DMS153 treated with DMSO at 0.1 percent for 48 hours (cell line): Measurements from ENCODE around the gene NTNG1.
"Not testable (repeated sequence)": the region's sequence is repeated elsewhere in the genome, so short reads cannot be mapped to it uniquely, and the experiment has no call there.

ENCODE experiments used
- DNase-seq: peaks from one replicate; lab custom pipeline; 2025; ENCODE audit not compliant: unreplicated experiment; lab: John Stamatoyannopoulos, UW

Gene NTNG1

GRCh38 chr1:107140703-107141490 is at the start of gene NTNG1:
TSS of gene NTNG1 (plus strand) at chr1:107141039.
- DNase-seq, result no peak

GRCh38 chr1:107091418-107091817 is 49.4 kb upstream of the NTNG1 start:
- no peak for DNase-seq

GRCh38 chr1:107093395-107093794 is 47.4 kb upstream of the NTNG1 start:
- DNase-seq, result not testable (repeated sequence)

GRCh38 chr1:107095647-107096046 is 45.2 kb upstream of the NTNG1 start:
- DNase-seq, result no peak

- no peak for DNase-seq
Observed at GRCh38 chr1:107096690-107097089, 44.1 kb upstream of the NTNG1 start.

GRCh38 chr1:107098961-107099360 is 41.9 kb upstream of the NTNG1 start:
- DNase-seq, result no peak

- DNase-seq, result no peak
Observed at GRCh38 chr1:107100331-107100984, 40.4 kb upstream of the NTNG1 start.

- no peak for DNase-seq
Observed at GRCh38 chr1:107105914-107106313, 34.9 kb upstream of the NTNG1 start.

GRCh38 chr1:107110326-107110725 is 30.5 kb upstream of the NTNG1 start:
- DNase-seq, result no peak

GRCh38 chr1:107116306-107116790 is 24.5 kb upstream of the NTNG1 start:
- no peak for DNase-seq

GRCh38 chr1:107122225-107122624 is 18.6 kb upstream of the NTNG1 start:
- DNase-seq, result no peak

GRCh38 chr1:107123741-107124140 is 17.1 kb upstream of the NTNG1 start:
- no peak for DNase-seq

- no peak for DNase-seq
Observed at GRCh38 chr1:107124694-107125093, 16.1 kb upstream of the NTNG1 start.

GRCh38 chr1:107132195-107132594 is 8.6 kb upstream of the NTNG1 start:
- no peak for DNase-seq

GRCh38 chr1:107132780-107133179 is 8.1 kb upstream of the NTNG1 start:
- no peak for DNase-seq

- DNase-seq, result no peak
Observed at GRCh38 chr1:107135463-107135862, 5.4 kb upstream of the NTNG1 start.

- DNase-seq, result no peak
Observed at GRCh38 chr1:107138166-107138565, 2.7 kb upstream of the NTNG1 start.

- DNase-seq, result no peak
Observed at GRCh38 chr1:107138767-107139445, 1.9 kb upstream of the NTNG1 start.

GRCh38 chr1:107139833-107140702 is 771 bp upstream of the NTNG1 start:
- DNase-seq, result no peak

GRCh38 chr1:107141491-107142126 is 770 bp downstream of the NTNG1 start:
- peak; percentile 64 for DNase-seq
